ENCODE results near the gene ISY1.

GRCh38 chr3:129180461-129180860 lies 19.6 kb upstream of the ISY1 start:
- TF ChIP-seq YY1 (IDR thresholded peaks at IDR 0.05; ENCODE audit: insufficient read depth, insufficient read length) (no peak), ZNF274 (IDR thresholded peaks at IDR 0.05; ENCODE audit: low read depth, low read length) (no peak)
